ENCODE data around the gene OLFML3.
"Not testable (repeated sequence)": the region's sequence is repeated elsewhere in the genome, so short reads cannot be mapped to it uniquely, and the experiment has no call there.

The OLFML3 gene

DNA sequence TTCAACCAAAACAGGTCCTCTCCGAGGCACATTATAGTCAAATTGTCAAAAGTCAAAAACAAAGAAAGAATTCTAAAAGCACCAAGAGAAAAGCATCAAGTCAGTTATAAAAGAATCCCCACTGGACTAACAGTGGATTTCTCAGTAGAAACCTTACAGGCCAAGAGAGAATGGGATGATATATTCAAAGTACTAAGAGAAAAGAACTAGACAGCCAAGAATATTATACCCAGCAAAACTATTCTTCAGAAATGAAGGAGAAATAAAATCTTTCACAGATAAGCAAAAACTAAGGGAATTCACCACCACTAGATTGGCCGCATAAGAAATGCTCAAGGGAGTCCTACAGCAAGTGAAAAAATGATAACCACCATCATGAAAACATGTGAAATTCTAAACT lies 16.1 kb downstream of the OLFML3 start:
- DNase-seq = no peak

DNA sequence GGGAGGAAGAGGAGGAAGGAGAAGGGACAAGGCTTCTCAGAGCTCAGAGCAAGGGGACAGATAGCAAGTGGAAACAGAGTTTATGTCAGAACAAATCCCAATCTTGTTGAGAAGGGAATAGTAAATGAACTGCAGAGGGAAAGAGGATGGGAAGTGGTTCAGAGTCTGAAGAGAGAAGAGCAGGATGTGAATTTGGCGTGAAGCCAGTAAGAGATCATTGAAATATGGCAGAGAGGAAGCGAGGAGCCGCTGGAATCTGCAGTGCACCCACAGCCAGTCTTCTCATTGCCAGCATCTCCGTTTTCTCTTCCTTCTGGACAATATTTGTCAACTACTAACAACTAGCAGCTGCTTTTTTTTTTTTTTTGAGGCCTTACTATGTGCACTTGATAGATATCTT lies 19.1 kb downstream of the OLFML3 start:
- DNase-seq = no peak

DNA sequence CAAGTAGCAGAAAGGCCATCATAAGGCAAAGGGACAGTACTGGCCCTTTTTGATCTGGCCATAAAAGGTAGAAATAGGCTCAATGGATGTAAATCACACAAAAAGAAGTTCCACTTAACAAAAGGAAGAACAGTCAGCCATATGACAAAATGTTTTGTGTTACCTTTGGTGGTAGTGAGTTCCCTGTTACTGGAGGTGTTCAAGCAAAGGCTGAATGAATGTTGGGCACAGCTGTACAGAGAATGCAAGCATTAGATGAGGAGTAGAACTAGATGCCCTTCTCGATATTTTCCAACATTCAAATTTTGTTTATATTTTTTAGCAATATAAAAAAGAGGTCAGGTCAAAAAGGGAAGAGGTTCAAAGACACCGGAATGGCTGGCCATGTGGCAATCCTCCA lies 20.0 kb downstream of the OLFML3 start:
- DNase-seq = no peak

DNA sequence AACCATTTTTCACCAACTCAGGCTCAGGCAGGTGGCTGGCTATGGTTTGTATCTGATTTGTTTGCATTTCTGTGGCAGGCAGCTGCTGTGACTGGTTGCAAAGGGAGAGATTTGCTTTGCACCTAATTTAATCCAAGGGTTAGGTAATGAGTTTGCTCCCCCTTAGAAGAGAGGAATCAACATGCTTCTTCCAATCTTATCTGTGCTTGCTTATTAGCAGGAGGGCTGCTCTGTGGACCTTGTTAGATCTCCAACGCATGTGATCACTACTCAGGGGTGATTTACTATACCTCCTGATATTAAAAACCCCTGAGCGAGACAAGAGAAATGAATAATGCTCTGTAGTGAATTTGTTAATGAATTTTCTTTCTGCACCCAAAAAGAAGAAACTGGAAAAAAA lies 20.5 kb downstream of the OLFML3 start:
- no peak for DNase-seq

DNA sequence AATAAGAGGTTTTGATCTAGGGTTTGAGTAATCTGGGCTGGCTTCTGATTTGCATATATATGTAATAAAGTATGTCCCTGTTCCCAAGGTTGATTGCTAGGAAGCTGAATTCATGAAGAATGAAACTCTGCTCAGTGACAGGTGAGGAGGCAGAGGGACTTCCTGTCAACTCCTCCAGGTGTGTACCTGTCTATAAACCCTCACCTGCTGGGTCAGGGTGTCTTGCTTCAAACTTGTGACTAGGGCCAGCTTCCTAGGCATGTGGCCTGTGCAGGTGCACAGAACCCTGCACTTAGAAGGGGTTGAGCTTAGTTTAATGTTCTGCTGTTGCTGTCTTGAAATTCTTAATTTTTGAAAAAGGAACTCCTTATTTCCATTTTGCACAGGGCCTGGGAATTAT lies 21.1 kb downstream of the OLFML3 start:
- DNase-seq = no peak

DNA sequence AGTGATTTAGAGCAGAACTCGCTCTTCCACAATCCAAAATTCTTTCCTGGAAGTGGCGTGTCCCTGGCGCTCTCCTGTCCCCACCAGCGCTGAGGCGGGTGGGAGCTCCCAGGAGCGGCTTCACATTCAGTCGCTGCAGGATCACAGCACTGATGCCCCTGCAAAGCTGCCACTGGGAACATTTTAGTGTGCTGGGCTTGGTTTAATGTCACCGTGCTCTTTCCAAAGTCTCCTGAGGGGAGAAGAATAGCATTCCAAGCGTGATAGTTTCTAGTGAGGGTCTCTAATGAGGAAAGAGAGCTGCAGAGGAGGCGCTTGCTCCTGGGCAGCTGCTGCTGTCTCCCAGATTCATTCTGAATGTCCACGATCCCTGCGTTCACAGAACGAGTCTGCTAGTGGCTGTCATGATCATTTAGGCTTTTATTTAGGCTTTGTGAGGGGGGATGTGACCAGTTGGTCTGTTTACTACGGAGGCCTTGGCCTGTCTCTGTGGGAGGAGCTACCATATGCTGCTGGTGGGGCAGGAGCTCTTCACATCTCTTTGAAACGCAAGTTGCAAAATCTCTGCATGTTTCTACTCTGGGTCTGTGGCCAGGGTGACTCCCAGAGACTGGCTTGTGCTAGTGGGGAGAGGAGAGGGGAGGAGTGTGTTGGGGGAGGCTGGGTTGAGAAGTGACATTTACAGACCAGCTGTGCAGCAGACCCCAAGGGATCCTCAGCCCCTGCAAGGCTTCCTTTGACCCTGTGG lies 23.4 kb downstream of the OLFML3 start:
- DNase-seq = no peak

DNA sequence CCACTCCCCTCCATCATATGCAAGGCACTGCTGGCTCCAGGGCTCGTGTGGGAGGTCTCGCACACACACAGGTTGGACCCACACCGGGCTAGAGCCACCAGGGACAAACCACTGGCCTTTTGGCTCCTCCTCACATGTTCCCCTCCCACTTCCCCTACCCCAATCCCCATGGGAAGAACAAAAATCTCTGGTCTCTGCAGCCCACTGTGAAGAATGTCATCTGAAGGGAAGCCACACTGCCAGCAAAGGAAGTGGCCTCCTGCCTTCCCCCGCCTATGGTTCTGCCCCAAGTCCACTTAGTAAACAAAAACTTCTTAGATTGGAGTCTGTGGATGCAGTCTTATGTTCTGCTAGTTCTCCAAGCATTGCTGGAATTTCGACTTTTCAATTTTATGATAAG lies 24.2 kb downstream of the OLFML3 start:
- no peak for DNase-seq

DNA sequence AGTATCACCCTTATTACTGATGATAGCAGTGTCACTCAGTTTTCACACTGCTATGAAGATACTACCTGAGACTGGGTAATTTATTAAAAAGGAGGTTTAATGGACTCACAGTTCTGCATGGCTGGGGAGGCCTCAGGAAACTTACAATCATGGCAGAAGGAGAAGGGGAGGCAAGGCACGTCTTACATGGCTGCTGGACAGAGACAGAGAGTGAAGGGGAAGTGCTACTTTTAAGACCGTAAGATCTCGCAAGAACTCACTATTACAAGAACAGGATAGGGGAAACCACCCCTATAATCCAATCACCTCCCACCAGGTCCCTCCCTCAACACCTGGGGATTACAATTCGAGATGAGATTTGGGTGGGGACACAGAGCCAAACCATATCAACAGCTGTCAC lies 27.6 kb downstream of the OLFML3 start:
- DNase-seq = not testable (repeated sequence)

DNA sequence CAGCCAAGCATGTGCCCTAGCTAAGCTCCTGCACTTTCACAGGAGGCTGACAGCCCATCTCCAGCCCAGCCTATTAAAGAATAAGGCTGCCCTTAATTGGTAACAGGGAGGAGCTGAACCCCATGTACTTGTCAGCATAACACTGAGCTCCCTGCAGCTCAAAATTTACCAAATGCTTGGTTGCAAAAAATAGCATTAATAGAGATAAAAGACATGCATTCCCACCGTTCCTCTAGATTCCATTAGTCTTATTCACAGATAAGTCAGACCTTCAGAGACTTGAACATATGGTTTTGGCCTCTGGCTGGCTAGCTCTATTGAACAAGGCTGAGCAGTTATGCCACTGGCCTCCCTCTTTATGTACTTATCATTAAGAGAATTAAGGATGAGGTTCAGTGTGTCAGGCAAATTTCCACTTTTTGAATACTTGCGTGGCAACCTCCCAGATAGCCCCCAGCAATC lies 29.2 kb downstream of the OLFML3 start:
- no peak for DNase-seq

DNA sequence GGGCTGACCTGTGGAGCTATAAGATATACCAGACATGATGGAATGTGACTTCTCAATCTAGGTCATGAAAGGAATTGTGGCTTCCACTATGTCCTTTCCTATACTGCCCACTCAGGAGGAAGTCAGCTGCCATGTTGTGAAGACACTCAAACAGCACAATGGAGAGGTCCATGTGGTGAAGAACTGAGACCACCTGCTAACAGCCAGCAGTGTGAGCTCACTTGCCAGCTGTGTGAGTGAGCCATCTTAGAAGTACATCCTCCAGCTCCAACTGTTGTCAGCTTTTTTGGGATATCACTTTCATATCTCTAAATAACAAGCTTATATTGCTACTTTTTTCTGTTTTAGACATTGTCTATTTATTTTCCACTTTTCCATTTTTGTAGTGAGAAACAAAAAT lies 29.7 kb downstream of the OLFML3 start:
- no peak for DNase-seq

DNA sequence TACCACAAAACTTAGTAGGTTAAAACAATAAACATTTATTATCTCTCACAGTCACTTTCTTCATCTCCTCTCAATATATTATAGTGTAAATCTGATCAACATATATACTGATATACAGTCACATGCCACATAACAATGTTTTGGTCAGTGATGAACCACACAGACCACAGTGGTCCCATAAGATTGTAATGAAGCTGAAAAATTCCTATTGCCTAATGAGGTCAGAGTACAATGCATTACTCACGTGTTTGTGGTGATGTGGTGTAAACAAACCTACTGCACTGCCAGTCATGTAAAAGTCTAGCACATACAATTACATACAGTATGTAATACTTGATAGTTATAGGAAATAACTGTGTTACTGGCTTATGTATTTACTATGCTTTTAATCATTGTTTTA lies 30.1 kb downstream of the OLFML3 start:
- DNase-seq = no peak

DNA sequence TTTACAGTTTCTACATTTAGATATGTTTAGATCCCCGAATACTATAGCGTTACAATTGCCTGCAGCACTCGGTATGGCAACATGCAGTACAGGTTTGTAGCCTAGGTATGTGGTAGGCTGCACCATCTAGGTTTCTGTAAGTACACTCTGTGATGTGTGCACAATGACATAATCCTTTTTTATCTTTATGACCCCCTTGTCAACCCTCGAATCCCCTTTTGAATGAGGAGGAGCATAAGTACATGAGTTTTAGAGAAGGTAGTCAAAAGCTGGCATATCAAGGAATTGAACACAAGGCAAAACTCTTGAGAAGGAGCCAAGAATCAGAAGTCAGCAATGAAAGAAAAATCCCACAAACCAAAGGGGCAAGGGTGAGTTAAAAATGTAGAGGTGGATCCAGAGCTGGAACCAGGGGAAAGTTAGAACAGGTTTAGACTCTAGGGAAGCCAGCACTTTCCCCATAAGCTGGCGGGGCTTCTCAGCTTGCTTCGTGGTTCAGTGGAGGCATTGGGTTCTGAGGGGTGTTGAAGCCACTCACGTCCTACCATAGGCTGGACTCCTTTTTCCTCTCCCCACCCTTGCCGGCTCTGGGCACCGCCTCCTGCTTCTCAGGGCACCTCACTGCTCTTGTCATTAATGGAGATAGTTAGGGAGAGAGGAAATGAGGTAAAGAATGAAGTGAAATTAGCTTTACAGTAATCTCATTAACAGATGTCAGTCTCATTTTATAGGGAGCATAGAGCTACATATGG lies 31.3 kb downstream of the OLFML3 start:
- no peak for DNase-seq

DNA sequence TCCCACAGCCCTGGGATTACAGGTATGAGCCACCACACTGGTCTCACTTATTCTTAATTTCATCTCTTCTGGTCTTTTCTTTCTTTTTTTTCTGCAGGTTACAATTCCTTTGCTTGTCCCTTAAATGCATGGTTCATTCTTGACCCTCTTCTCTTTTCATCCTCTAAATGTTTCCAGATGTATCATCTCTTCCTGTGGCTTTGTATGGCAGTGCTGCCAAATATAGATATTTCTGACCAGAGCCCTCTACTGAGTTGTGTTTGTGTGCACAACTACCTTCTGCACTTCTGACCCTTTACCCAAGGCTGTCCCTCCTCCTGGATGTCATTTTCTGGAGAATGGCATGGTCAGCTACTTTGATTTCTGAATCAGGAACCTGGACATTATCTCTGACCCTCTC lies 32.5 kb downstream of the OLFML3 start:
- no peak for DNase-seq

DNA sequence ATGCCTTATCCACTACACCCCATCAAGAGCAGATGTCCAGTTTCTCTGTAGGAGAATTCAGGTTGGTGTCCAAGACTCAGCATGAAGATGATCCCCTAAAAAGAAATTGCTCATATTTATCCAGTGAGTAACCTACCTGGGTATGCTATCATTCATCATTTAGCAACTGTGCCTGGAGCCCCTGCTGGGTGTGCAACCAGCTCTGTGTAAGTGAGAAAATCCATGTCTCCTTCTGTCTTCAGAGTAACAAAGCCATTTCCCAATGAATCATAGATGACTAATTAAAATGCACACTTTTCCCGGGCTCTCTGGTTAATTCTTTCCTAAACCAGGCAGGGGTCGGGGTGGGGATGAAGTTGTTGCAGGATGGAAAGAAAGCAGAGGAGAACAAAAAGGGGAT lies 35.8 kb downstream of the OLFML3 start:
- no peak for DNase-seq

DNA sequence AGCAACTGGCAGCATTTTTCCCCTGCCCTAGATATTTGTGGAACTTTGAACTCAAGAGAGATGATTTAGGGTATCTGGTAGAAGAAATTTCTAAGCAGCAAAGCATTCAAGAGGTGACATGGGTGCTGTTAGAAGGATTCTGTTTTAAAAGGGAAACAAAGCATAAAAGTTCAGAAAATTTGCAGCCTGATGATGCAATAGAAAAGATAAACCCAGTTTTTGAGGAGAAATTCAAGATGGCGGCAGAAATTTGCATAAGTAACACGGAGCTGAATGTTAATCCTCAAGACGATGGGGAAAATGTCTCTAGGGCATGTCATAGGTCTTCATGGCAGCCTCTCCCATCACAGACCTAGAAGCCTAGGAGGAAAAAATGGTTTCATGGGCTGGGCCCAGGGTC lies 40.5 kb downstream of the OLFML3 start:
- DNase-seq = not testable (repeated sequence)

DNA sequence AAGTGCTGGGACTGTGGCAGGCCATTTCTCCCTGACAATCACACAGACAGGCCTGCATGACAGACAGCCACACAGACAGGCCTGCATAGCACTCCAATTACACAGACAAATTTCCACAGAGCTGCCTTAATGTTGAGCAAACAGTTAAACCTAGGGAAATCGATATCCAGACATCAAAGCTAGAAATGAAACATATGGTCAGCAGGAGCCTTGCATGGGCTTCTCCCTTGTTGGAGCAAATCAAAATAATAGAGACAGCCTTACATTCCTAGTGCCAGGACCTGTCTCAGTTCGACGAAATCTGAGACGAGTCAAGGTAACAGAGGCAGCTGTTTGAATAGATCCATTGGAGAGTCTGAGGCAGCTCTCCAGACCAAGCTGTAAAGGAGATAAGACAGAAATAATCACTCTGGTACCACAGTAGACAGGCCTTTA lies 42.4 kb downstream of the OLFML3 start:
- no peak for DNase-seq

DNA sequence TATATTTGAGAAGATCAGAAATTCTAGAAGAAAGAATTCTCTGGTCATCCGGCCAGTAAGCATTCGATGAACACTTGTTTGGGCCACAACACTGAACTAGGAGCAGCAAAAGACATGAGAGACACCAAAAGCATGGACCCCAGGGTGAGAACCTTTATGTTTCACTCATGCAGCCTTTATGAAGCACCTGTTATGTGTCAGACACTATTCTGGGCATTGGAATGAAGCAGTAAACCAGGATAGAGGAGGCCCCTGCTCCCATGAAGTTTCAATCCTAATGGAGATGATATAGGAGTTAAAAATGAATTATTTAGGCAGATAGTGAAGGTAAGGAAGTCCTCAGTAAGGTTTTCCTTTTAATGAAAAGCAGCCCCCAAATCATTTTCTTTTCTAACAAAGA lies 43.6 kb downstream of the OLFML3 start:
- DNase-seq = no peak

DNA sequence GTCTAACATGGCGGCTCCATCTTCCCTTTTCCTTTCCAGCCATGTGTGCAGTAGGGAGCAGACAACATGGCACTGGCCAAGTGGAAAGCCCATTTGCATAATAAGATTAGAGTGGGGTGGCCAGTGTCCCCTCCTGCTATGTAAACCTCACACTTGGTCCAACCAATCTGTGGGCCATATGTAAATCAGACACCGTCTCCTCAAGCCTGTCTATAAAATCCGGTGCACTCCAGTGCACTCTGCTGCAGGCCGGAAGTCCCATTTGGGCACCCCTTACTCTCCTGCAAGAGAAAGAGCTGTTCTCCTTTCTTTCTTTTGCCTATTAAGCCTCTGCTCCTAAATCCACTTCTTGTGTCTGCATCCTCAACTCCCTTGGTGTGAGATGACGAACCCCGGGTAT lies 44.1 kb downstream of the OLFML3 start:
- DNase-seq = no peak

DNA sequence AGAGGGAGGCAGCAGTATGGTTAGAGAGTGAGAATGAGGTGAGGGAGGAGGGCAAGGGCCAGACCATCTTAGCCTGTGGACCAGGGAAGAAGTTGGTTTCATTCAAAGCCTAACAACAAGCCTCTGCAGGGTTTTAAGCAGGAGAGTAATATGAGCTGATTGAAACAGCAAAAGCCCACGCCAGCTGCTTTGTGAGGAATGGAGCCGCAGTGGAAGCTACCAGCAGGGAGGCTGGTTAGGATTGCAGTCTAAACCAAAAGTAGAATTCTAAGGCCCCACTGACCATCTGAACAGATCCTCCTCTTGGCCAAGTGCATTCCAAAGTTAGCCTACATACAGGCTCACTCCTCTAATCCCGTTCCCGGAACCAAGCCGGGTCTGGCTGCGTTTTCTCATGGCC lies 44.8 kb downstream of the OLFML3 start:
- DNase-seq = no peak

DNA sequence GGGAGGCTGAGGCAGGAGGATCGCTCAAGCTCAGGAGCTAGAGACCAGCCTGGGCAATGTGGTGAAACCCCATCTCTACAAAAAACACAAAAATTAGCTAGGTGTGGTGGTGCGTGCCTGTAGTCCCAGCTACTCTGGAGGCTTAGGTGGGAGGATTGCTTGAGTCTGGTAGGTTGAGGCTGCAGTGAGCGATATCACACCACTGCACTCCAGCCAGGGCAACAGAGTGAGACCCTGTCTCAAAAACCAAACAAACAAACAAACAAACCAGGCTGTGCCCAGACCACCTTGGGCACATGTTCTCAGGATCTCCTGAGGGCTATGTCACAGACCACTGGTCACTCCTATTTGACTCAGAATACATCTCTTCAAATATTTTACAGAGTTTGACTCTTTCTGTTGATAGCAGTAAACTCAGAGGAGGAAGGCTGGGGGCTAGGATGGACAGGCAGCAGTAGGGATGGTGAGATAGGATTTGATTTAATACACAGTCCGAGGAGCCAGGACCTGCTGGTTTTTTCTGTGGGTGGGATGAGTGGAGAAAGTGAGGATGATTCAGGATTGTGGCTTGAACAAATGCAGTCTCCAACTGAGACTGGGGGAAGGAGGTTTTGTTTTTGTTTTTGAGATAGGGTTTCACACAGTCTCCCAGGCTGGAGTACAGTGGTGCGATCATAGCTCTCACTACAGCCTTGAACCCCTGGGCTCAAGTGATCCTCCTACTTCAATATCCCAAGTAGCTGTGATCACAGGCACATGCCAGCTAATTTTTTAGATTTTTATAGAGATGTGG lies 46.5 kb downstream of the OLFML3 start:
- no peak for DNase-seq

DNA sequence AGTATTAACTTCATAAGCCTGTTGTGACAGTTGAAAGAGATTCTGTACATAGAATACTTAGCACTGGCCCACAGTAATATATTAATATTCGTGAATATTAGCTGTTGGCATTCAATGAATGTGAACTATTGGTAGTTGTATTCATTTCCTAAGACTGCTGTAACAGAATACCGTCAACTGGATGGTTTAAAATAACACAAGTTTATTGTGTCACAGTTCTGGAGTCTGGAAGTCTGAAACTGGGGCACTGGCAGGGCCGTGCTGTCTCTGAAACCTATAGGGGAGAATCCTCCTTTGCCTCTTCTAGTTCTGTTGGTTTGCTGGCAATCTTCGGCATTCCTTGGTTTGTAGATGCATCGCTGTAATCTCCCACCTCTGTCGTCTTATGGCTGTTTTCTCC lies 47.5 kb downstream of the OLFML3 start:
- DNase-seq = no peak

Measured in activated CD8-positive, alpha-beta memory T cell treated with anti-CD3 and anti-CD28 coated beads, Interleukin-2, amount 50 U/mL, for 4 hours (primary cell).